Stimulated activated CD8-positive, alpha-beta memory T cell treated with anti-CD3 and anti-CD28 coated beads, Interleukin-12 subunit alpha, Interleukin-12 subunit beta, amount 100 ng/mL, for 1 hour (primary cell): ENCODE results near the gene APOL4.
"Not testable (repeated sequence)": the region's sequence is repeated elsewhere in the genome, so short reads cannot be mapped to it uniquely, and the experiment has no call there.

ENCODE experiments used
- DNase-seq: peaks from one replicate; pipeline ENCODE4 v3.0.0-alpha.2; 2020; ENCODE audit warnings: low read depth

Gene APOL4

GRCh38 chr22:36231051-36231450 is 29.4 kb upstream of the APOL4 start:
- DNase-seq = not testable (repeated sequence)

GRCh38 chr22:36229649-36230048 is 28.0 kb upstream of the APOL4 start:
- DNase-seq = not testable (repeated sequence)

GRCh38 chr22:36228944-36229343 is 27.3 kb upstream of the APOL4 start:
- DNase-seq = no peak

GRCh38 chr22:36228369-36228768 is 26.8 kb upstream of the APOL4 start:
- DNase-seq = not testable (repeated sequence)

GRCh38 chr22:36227806-36228205 is 26.2 kb upstream of the APOL4 start:
- no peak for DNase-seq

GRCh38 chr22:36227396-36227795 is 25.8 kb upstream of the APOL4 start:
- DNase-seq = no peak

GRCh38 chr22:36226189-36226588 is 24.6 kb upstream of the APOL4 start:
- no peak for DNase-seq

GRCh38 chr22:36225333-36225922 is 23.8 kb upstream of the APOL4 start:
- no peak for DNase-seq

GRCh38 chr22:36224245-36224644 is 22.6 kb upstream of the APOL4 start:
- DNase-seq = no peak

- DNase-seq = no peak
These were observed 21.9 kb upstream of the APOL4 start for GRCh38 chr22:36223504-36223903.

GRCh38 chr22:36222887-36223450 is 21.4 kb upstream of the APOL4 start:
- DNase-seq = no peak

GRCh38 chr22:36221799-36222751 is 20.5 kb upstream of the APOL4 start:
- peak; percentile 19 for DNase-seq

GRCh38 chr22:36220451-36220921 is 18.9 kb upstream of the APOL4 start:
- DNase-seq = no peak

GRCh38 chr22:36218648-36219193 is 17.1 kb upstream of the APOL4 start:
- DNase-seq = no peak

- no peak for DNase-seq
These were observed 14.4 kb upstream of the APOL4 start for GRCh38 chr22:36215981-36216380.

- no peak for DNase-seq
These were observed 12.0 kb upstream of the APOL4 start for GRCh38 chr22:36213586-36213985.

- DNase-seq = no peak
These were observed 11.3 kb upstream of the APOL4 start for GRCh38 chr22:36212901-36213300.

- DNase-seq = no peak
These were observed 9.7 kb upstream of the APOL4 start for GRCh38 chr22:36211237-36211861.

GRCh38 chr22:36210224-36210623 is 8.6 kb upstream of the APOL4 start:
- DNase-seq = no peak

- not testable (repeated sequence) for DNase-seq
These were observed 7.9 kb upstream of the APOL4 start for GRCh38 chr22:36209488-36209908.

- no peak for DNase-seq
These were observed 7.3 kb upstream of the APOL4 start for GRCh38 chr22:36208914-36209313.

GRCh38 chr22:36208162-36208765 is 6.7 kb upstream of the APOL4 start:
- DNase-seq = no peak
